Loucy (cell line): ENCODE data around the gene APIP.

Source experiments
- CTCF ChIP-seq: fragments of 200-600 bp; sonication (generic); conservative IDR thresholded peaks from 2 replicates; pipeline ENCODE4 v1.5.1; 2014; ENCODE audit warnings: mild to moderate bottlenecking, antibody characterized with exemption, low read length
- EZH2phosphoT487 ChIP-seq: fragments of 200-600 bp; IDR thresholded peaks from 2 replicates; pipeline ENCODE4 v1.6.1; 2018; ENCODE audit warnings: antibody characterized with exemption, mild to moderate bottlenecking, moderate library complexity, borderline replicate concordance

- TF ChIP-seq CTCF (no peak), EZH2phosphoT487 (no peak)
Measured at GRCh38 chr11:34924714-34925113, 8.5 kb upstream of the APIP start.
